ENCODE measurements around the gene SLC3A2. TPM values are rescaled to one million over a fixed set of nuclear protein-coding genes. Genes with fewer than 3 reads are reported as not detected.
"Not testable (repeated sequence)": the region's sequence is repeated elsewhere in the genome, so short reads cannot be mapped to it uniquely, and the experiment has no call there.

Gene SLC3A2
- total RNA-seq, 2 donors from 2014 or later: 138 to 739 TPM

DNA sequence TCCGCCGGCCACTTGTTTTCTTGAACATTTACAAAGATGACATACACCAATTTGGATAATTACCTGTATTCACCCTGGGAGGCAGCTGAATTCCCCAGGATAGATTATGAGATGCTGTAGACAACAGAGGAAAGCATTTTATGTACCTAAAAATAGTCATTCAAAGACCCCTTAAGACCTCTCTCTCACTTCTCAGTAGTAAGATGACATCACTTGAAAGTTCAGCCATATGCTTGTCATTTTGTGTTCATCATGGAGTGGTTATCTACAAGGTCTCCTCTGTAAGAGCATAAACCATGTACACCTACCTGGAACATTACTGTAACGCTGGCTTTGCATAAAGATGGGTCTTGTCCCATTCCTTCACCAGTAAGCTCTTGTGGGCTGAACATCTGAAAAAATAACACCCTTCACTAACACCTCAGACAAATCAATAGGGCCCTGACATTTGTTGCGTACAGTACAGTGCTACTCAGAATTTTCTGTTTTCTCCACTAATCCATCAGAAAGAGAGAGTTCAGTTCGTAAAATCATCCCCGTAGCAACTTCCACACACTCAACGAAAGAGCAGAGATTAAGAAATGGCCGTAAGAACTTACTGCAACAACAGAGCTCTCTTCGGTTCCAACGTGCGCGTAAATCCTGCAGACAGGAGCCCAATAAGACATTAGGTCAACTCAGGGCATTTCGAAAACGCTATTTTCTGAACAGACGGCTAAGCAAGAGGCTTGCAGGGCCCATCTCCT, 25.7 kb upstream of the SLC3A2 start:
- H3K9me3 ChIP-seq: no peaks in the 10 kb centered on the region
- H3K27me3 ChIP-seq (replicated peaks; ENCODE audit: insufficient read depth): no peaks in the 10 kb centered on the region
- H3K4me3 ChIP-seq: peak overlapping the region; percentile 97
- peak overlapping the region; percentile 68 to 71 for H3K27ac ChIP-seq
- DNase-seq (ENCODE audit: low spot score) (no peak), ATAC-seq (ENCODE audit: insufficient number of reproducible peaks, low FRiP score, low read depth) (no peak)
- peaks cover 19 to 26% of the 10 kb centered on the region in 2 donors for H3K4me1 ChIP-seq (ENCODE audit: control insufficient read depth in 1 of 2, low read depth in 2 of 2)
- H3K36me3 ChIP-seq: peaks cover 24% of the 10 kb centered on the region
- TF ChIP-seq, protein P1, sequence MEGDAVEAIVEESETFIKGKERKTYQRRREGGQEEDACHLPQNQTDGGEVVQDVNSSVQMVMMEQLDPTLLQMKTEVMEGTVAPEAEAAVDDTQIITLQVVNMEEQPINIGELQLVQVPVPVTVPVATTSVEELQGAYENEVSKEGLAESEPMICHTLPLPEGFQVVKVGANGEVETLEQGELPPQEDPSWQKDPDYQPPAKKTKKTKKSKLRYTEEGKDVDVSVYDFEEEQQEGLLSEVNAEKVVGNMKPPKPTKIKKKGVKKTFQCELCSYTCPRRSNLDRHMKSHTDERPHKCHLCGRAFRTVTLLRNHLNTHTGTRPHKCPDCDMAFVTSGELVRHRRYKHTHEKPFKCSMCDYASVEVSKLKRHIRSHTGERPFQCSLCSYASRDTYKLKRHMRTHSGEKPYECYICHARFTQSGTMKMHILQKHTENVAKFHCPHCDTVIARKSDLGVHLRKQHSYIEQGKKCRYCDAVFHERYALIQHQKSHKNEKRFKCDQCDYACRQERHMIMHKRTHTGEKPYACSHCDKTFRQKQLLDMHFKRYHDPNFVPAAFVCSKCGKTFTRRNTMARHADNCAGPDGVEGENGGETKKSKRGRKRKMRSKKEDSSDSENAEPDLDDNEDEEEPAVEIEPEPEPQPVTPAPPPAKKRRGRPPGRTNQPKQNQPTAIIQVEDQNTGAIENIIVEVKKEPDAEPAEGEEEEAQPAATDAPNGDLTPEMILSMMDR (IDR thresholded peaks at IDR 0.05): no peak

DNA sequence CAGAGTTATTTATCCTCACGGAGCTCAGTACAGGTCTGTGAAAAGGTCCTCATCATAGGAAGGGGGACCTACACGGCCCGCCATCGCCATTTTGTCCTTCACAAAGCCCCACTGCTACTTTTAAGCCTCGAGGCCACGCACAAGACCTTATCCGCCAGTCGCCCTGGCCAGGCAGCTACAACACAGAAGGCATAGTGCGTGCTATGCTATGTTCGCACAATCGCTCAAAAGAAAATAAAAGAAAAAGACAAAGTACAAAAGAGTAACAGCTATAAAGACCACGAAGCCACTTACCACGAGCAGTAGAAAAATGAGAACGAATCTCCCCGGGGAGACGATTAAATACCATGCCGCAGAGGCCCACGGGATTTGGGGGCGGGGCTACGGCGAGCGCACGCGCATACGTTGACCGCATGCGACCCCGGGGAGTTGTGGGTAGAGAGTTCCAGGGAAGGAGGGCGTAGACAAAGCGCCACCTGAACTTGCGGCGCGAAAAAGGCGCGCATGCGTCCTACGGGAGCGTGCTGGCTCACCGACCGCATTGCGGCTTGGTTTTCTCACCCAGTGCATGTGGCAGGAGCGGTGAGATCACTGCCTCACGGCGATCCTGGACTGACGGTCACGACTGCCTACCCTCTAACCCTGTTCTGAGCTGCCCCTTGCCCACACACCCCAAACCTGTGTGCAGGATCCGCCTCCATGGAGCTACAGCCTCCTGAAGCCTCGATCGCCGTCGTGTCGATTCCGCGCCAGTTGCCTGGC, 24.9 kb upstream of the SLC3A2 start:
- no peaks in the 10 kb centered on the region for H3K9me3 ChIP-seq
- peaks cover 19 to 26% of the 10 kb centered on the region in 2 donors for H3K4me1 ChIP-seq (ENCODE audit: control insufficient read depth in 1 of 2, low read depth in 2 of 2)
- TF ChIP-seq, protein P1 (IDR thresholded peaks at IDR 0.05): no peak
- H3K36me3 ChIP-seq: peaks cover 24% of the 10 kb centered on the region
- H3K27ac ChIP-seq: peak overlapping the region; percentile 68 to 71
- DNase-seq (ENCODE audit: low spot score) (peak; percentile 84), ATAC-seq (ENCODE audit: insufficient number of reproducible peaks, low FRiP score, low read depth) (peak; percentile 93)
- peak overlapping the region; percentile 97 for H3K4me3 ChIP-seq
- no peaks in the 10 kb centered on the region for H3K27me3 ChIP-seq (replicated peaks; ENCODE audit: insufficient read depth)

DNA sequence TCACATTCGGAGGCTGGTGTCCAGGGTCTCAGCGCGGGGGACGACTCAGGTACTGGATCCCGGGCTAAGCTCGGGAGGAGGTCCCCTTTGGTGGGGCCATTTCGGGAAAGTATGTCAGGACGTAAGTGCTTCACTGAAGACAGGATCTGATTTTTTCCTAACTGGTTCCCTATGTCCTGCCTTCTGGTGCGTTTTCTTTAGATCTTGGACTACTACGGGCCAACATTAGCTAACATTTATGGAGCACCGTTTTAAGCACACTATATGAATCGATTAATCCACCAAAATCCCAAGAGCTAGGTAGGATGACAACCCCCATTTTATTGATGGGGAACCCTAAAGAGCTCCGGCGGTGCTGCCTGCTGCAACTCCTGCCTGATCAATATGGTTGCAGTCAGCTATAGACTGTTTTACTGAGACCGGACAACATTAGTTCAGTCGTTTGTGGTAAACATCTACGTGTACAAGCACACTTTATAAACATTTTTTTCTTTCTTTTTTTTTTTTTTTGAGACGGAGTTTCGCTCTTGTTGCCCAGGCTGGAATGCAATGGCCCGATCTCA, 24.3 kb upstream of the SLC3A2 start:
- peaks cover 19 to 26% of the 10 kb centered on the region in 2 donors for H3K4me1 ChIP-seq (ENCODE audit: control insufficient read depth in 1 of 2, low read depth in 2 of 2)
- peak overlapping the region; percentile 97 for H3K4me3 ChIP-seq
- no peaks in the 10 kb centered on the region for H3K9me3 ChIP-seq
- DNase-seq (ENCODE audit: low spot score): no peak
- no peak for ATAC-seq (ENCODE audit: insufficient number of reproducible peaks, low FRiP score, low read depth)
- H3K27ac ChIP-seq: peak overlapping the region; percentile 49 to 71
- H3K36me3 ChIP-seq: peaks cover 24% of the 10 kb centered on the region
- TF ChIP-seq, protein P1 (IDR thresholded peaks at IDR 0.05): no peak
- no peaks in the 10 kb centered on the region for H3K27me3 ChIP-seq (replicated peaks; ENCODE audit: insufficient read depth)

DNA sequence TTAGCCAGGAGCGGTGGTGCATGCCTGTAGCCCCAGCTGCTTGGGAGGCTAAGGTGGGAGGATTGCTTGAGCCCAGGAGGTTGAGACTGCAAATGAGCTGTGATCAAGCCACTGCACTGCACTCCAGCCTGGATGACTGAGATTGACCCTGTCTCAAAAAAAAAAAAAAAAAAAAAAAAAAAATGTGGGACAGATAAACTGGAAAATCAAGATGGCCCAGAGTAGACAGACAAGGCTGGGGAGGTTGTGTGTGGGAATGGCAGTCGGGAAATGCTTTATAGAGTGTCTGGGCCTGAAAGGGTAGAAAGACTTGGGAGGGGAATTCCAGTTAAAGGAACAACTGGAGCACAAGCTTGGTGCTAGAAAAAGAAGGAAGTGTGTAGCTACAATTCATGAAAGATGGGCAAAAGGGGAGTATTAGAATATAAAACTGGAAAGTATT, 23.1 kb upstream of the SLC3A2 start:
- no peaks in the 10 kb centered on the region for H3K9me3 ChIP-seq
- no peak overlapping the region for H3K4me3 ChIP-seq
- TF ChIP-seq, protein P1 (IDR thresholded peaks at IDR 0.05): no peak
- DNase-seq (ENCODE audit: low spot score) (no peak), ATAC-seq (ENCODE audit: insufficient number of reproducible peaks, low FRiP score, low read depth) (no peak)
- no peak overlapping the region for H3K27ac ChIP-seq
- peaks cover 19 to 26% of the 10 kb centered on the region in 2 donors for H3K4me1 ChIP-seq (ENCODE audit: control insufficient read depth in 1 of 2, low read depth in 2 of 2)
- H3K36me3 ChIP-seq: peaks cover 16% of the 10 kb centered on the region
- H3K27me3 ChIP-seq (replicated peaks; ENCODE audit: insufficient read depth): no peaks in the 10 kb centered on the region

DNA sequence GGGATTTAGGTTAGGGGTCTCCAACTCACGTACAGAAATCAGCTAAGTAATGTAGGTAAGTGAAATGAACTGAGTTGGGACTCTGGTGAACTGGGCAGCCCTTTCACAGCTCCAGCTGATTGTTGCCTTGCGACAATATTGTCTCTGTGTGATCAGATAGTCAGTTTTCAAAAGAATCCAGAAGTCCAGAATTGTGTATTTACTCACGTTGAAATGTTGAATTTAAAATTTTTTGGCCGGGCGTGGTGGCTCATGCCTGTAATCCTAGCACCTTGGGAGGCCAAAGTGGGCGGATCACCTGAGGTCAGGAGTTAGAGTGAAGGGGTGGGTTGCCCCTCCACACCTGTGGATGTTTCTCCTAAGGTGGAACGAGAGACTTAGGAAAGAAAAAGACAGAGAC, 22.5 kb upstream of the SLC3A2 start:
- no peak overlapping the region for H3K27ac ChIP-seq
- ATAC-seq (ENCODE audit: insufficient number of reproducible peaks, low FRiP score, low read depth) (no peak), DNase-seq (ENCODE audit: low spot score) (no peak)
- no peaks in the 10 kb centered on the region for H3K9me3 ChIP-seq
- H3K36me3 ChIP-seq: peaks cover 10% of the 10 kb centered on the region
- peaks cover 19 to 26% of the 10 kb centered on the region in 2 donors for H3K4me1 ChIP-seq (ENCODE audit: control insufficient read depth in 1 of 2, low read depth in 2 of 2)
- no peak overlapping the region for H3K4me3 ChIP-seq
- TF ChIP-seq, protein P1 (IDR thresholded peaks at IDR 0.05): no peak
- H3K27me3 ChIP-seq (replicated peaks; ENCODE audit: insufficient read depth): no peaks in the 10 kb centered on the region

DNA sequence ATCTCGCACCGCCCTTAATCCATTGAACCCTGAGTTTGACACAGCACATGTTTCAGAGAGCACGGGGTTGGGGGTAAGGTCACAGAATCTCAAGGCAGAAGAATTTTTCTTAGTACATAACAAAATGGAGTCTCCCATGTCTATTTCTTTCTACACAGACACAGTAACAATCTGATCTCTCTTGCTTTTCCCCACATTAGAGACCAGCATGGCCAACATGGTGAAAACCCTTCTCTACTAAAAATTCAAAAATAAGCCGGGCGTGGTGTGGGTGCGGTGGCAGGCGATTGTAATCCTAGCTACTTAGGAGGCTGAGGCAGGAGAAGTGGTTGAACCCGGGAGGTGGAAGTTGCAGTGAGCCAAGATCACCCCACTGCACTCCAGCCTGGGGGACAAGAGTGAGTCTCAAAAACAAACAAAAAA, 21.4 kb upstream of the SLC3A2 start:
- H3K4me1 ChIP-seq (ENCODE audit: control insufficient read depth in 1 of 2, low read depth in 2 of 2): peaks cover 15 to 17% of the 10 kb centered on the region in 2 donors
- H3K27ac ChIP-seq; ATAC-seq (ENCODE audit: insufficient number of reproducible peaks, low FRiP score, low read depth); H3K36me3 ChIP-seq; H3K27me3 ChIP-seq (replicated peaks; ENCODE audit: insufficient read depth); DNase-seq (ENCODE audit: low spot score); H3K4me3 ChIP-seq; H3K9me3 ChIP-seq: not testable (repeated sequence)

Data from thoracic aorta (tissue), 2 donors.